ENCODE data around the gene PBRM1. TPM values are rescaled to one million over a fixed set of nuclear protein-coding genes. Genes with fewer than 3 reads are reported as not detected.
A peak's percentile ranks its signal among the peaks of the same experiment; 100 is the strongest.

PBRM1 gene
- total RNA-seq, 1 donor from 2014 or later = 91.2 TPM

DNA sequence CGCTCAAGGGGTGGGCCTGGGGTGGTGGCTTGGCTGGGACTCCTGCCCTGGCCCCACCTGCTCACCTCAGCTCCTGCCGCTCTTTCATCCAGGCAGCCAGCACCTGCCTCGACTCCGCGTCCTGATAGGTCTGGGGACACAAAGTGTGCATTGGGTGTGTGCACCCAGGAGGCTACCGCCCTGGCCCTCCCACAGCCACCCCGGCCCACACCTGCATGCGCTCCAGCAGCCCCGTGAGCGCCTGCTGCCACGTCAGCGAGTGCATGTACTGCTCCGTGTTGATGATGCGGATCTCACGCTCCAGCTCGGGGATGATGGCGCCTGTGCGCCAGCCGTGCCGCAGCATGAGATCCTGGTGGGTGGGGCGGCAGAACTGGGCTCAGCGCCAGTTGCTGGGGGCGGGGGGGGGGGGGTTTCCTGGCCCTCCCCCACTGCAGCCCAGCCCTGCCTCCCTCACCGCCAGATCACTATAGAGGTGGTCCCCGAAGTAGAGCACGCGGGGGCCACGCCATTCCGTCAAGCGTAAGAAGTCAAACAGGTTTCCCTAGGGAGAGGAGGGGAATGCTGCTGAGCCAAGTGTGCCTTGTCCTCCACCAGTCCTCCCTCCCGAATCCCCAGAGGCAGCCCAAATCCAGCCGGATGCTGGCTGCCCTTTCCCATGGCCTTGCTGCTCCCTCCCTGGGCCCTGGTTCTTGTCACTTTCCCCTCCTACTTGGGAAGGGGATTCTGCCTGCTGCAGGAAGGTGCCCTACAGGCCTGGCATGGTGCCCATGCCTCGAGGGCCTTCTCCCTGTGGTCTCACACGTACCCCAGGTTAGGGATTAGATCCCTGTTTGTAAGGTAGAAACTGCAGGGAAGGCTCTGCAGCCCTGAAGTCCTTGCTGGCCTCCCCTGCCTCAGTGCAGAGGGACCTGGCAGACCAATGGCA, 160.7 kb downstream of the PBRM1 start:
- no peak for DNase-seq (ENCODE audit: low read depth)

DNA sequence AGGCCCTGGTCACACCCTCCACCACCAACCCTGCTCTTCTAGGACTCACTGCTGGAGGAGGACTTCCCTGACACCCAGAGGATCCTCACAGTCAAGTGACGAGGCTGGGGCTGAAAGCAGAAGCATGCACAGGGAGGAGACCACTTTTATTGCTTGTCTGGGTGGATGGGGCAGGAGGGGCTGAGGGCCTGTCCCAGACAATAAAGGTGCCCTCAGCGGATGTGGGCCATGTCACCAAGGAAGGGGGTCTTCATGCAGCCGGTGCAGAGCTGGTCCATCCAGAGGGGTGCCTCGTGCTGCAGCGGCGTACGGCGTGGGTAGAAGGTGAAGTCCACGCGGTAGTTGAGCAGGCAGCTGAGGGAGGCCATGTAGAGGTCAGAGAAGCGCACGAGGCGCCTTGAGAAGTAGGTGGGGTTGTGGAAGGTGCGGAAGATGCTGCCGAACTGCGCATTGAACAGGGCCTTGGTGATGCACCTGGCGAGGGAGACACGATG, 161.4 kb downstream of the PBRM1 start:
- DNase-seq (ENCODE audit: low read depth) = no peak

DNA sequence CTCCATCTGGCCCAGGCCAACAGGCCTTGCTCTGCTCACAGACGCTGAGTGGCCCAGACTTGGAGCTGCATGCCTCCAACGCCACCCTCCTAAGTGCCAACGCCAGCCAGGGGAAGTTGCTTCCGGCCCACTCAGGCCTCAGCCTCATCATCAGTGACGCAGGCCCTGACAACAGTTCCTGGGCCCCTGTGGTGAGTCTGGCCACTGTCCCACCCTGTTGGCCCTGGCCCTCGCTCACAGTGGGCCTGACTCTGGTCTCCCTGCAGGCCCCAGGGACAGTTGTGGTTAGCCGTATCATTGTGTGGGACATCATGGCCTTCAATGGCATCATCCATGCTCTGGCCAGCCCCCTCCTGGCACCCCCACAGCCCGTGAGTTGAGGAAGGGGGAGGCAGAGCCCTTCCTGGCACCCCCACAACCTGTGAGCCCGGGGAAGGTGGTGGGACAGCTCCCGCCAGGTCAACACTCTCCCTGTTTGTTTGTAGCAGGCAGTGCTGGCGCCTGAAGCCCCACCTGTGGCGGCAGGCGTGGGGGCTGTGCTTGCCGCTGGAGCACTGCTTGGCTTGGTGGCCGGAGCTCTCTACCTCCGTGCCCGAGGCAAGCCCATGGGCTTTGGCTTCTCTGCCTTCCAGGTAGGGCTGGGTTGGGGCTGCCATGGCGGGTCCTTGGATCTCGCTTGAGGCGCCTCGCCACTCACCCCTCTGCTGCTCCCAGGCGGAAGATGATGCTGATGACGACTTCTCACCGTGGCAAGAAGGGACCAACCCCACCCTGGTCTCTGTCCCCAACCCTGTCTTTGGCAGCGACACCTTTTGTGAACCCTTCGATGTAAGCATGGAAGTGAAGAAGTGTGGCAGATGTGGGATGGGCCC, 162.1 kb downstream of the PBRM1 start:
- DNase-seq (ENCODE audit: low read depth) = no peak

DNA sequence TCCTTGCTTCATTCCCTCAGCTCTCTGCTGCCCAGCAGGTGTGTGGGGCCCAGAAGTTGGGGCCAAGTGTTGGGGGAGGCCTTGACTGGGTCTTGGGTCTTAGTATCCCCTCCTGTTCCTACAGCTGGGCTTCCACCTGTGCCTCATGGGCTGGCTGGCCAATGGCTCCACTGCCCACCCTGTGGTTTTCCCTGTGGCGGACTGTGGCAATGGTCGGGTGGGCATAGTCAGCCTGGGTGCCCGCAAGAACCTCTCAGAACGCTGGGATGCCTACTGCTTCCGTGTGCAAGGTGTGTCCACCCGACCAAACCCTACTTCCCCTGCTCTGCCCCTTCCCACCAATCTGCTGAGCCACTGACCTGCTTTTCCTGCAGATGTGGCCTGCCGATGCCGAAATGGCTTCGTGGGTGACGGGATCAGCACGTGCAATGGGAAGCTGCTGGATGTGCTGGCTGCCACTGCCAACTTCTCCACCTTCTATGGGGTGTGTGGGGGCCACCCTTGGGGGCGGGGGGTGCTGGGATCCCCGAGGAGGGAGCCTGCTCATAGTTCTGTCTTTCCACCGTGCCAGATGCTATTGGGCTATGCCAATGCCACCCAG, 163.0 kb downstream of the PBRM1 start:
- no peak for DNase-seq (ENCODE audit: low read depth)

DNA sequence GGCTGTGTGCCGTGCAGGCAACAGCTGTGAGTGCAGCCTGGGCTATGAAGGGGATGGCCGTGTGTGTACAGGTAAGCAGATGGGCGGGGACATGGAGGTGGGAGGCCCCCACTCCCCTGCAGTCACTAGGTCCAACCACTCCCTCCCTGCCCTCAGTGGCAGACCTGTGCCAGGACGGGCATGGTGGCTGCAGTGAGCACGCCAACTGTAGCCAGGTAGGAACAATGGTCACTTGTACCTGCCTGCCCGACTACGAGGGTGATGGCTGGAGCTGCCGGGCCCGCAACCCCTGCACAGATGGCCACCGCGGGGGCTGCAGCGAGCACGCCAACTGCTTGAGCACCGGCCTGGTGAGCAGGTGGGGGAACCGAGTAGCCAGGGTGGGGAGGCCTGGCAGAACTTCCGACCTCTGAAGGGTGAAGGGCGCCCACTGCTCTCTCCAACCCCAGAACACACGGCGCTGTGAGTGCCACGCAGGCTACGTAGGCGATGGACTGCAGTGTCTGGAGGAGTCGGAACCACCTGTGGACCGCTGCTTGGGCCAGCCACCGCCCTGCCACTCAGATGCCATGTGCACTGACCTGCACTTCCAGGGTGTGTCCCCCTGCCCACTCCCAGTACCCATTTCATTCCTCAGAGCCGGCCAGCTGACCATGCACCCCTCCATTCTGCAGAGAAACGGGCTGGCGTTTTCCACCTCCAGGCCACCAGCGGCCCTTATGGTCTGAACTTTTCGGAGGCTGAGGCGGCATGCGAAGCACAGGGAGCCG, 163.6 kb downstream of the PBRM1 start:
- DNase-seq (ENCODE audit: low read depth) = no peak

DNA sequence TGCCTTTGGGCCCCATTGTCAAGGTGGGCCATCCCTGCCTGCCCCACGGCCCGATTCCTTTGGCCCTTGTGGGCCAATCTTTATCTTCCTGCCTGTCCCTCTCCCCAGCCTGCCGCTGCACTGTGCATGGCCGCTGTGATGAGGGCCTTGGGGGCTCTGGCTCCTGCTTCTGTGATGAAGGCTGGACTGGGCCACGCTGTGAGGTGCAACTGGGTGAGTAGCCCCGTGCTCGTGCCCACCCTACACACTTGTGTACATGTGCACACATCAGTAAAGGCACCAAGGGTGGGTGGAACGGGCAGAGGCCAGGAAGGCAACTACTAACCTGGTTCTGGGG, 164.3 kb downstream of the PBRM1 start:
- DNase-seq (ENCODE audit: low read depth) = no peak

DNA sequence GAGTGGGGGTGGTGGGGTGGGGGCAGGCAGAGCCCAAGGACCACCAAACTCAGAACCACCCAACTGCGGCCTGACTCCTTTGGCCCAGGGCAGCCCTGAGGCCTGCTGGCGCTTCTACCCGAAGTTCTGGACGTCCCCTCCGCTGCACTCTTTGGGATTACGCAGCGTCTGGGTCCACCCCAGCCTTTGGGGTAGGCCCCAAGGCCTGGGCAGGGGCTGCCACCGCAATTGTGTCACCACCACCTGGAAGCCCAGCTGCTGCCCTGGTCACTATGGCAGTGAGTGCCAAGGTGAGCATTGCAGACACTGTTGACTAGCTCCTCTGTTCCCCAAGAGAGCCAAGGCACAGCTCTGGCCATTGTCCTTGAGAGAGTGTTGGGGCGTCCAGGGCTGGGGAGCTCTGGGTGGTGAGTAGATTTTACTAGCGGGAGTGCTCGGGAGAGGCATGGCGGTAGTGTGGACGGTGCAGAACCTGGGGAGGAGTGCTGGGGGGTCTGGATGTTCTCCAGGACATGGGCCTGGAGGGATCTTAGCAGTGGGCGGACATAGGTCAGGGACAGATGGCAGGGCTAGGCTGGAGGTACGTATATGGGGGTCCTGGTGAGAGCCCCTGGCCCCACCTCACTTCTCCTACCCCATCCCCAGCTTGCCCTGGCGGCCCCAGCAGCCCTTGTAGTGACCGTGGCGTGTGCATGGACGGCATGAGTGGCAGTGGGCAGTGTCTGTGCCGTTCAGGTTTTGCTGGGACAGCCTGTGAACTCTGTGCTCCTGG, 164.8 kb downstream of the PBRM1 start:
- no peak for DNase-seq (ENCODE audit: low read depth)

DNA sequence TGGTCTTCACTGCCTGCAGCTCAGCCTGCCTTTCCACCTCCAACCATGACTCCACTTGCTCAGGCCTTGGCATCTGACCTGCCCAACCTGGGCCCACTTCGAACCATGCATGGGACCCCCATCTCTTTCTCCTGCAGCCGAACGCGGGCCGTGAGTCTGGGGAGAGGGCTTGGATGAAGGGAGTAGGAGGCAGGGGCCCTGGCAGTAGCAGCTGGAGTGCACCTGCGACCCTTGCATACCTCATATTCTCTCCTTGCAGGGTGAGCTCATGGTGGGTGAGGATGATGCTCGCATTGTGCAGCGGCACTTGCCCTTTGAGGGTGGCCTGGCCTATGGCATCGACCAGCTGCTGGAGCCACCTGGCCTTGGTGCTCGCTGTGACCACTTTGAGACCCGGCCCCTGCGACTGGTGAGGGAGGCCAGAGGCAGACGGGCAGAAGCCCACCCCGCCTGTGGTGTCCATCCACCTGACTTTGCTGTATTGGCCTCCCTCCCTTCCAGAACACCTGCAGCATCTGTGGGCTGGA, 165.5 kb downstream of the PBRM1 start:
- no peak for DNase-seq (ENCODE audit: low read depth)

DNA sequence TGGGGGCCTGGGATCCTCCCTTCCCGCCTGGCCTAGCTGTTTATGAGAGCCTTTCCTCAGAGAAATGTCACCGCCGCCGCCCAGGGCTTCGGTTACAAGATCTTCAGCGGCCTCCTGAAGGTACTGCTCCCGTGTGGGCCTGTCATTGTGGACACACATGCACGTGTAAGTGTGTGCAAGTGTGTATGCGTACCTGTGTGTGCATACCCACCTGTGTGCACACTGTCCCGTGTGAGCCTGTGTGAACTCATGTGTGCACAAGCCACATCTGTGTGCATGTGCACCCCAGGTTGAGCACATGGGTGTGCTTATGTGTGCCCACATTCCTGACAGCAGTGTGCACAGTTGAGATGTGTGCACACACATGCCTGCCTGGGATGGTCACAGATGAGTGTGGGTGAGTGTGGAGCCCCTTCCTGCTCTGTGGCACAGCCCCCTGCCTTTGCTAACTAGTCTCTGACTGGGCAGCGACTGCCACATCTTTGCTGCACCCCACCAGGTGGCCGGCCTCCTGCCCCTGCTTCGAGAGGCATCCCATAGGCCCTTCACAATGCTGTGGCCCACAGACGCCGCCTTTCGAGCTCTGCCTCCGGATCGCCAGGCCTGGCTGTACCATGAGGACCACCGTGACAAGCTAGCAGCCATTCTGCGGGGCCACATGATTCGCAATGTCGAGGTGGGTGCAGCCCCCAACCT, 166.1 kb downstream of the PBRM1 start:
- no peak for DNase-seq (ENCODE audit: low read depth)

DNA sequence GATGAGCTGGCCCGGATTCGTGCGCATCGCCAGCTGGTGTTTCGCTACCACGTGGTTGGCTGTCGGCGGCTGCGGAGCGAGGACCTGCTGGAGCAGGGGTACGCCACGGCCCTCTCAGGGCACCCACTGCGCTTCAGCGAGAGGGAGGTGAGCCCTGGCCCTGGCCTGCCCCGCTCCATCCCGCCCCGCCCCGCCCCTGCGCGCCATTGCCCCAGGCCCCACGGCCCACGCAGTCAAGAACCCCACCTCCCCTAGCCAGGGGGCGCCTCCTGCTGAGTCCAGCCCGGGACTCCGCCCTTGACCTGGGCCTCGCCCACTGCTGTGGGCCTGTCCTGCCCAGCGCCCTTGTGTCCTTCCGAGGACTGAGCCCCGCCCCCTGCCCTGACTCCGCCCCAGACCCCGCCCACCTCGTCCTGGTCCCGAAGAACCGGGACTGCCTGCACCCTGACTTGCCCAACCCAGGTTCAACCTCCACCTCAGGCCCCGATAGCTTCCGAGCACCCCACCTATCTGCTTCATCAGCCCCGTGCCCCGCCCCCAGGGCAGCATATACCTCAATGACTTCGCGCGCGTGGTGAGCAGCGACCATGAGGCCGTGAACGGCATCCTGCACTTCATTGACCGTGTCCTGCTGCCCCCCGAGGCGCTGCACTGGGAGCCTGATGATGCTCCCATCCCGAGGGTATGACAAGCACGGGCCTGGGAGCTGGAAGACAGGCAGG, 166.8 kb downstream of the PBRM1 start:
- peak; percentile 15 for DNase-seq (ENCODE audit: low read depth)

DNA sequence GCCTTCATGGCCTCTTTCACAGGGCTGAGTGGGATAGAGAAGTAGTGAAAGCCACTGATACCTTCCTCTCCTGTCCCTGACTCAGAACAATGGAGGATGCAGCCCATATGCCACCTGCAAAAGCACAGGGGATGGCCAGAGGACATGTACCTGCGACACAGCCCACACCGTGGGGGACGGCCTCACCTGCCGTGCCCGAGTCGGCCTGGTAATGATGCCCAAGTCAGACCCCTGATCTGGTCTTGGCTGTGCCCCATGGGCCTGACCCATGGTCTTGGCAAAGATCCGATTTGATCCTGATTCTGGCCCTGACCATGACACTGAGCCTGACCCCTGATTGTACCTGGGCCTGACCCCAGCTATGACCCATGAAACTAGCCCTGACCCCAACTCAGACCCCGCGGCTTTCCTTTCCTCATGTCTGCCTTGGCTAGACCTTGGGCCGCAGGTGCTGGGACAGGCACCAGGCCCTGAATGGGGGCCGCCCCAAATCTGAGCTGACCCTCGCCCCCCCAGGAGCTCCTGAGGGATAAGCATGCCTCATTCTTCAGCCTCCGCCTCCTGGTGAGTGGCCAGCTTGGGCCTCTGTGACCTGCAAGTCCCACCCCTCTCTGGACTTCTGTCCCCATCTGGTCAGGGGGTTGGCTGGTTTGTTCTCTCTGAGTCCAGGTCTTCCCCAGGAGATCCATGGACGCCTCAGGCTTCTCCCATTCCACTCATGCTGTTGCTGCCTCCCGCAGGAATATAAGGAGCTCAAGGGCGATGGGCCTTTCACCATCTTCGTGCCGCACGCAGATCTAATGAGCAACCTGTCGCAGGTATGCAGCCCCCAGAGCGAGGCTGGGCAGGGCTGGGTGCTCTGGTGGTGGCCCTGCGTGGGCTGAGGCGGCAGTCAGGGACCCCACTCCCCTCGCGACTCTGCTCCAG, 167.7 kb downstream of the PBRM1 start:
- no peak for DNase-seq (ENCODE audit: low read depth)

DNA sequence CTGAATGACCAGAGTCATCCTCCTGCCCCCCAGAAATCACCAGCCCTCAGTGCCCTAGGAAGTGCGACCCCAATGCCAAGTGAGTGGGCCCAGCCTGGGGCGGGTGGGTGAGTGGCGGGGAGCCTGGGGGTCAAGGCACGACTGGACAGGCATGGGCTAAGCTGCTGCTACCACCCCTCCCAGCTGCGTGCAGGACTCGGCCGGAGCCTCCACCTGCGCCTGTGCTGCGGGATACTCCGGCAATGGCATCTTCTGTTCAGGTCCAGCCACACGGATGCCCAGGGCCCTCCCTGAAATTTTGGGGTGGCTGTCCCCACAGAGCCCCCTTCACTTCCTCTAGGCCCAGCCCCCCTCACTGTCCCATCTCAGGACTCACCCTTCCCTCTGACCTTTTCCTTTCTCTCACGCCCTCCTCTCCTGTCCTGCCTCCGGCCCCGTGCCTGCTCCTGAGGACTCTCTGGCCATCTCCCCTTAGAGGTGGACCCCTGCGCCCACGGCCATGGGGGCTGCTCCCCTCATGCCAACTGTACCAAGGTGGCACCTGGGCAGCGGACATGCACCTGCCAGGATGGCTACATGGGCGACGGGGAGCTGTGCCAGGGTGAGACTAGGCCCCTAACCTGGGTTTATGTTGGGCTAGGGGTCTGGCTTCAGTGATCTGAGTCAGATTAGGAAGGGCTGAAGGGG, 169.1 kb downstream of the PBRM1 start:
- no peak for DNase-seq (ENCODE audit: low read depth)

DNA sequence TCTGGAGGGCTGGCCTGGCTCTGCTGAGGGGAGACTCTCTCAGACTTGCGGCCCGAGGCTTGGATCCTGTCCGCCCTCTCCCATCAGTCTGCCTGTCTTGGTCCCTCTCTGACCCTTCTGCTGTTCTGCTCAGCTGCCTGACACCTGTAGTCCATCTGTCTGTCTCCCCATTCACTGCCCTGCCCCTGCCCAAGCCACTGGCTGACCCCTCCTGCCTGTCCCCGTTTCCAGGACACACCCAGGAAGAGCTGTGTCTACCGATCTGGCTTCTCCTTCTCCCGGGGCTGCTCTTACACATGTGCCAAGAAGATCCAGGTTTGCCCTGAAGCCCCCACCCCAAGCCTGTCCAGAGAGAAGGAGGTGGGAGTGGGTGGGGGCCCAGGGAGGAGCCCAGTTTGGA, 170.5 kb downstream of the PBRM1 start:
- no peak for DNase-seq (ENCODE audit: low read depth)

DNA sequence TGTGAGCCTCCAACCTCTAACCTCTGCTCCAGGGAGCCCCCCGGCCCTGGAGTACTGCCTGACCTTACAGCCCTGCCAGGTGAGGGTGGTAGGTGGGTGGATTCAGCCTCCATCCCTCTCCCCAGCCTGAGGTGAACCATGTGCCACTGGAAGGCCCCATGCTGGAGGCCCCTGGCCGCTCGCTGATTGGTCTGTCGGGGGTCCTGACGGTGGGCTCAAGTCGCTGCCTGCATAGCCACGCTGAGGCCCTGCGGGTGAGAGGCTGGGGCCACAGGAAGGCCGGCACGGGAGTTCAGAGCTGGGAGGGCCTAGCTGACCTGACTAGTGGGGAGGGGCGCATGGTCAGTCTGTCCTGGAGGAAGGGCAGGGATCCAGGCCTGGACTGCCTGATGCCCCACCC, 171.1 kb downstream of the PBRM1 start:
- no peak for DNase-seq (ENCODE audit: low read depth)

DNA sequence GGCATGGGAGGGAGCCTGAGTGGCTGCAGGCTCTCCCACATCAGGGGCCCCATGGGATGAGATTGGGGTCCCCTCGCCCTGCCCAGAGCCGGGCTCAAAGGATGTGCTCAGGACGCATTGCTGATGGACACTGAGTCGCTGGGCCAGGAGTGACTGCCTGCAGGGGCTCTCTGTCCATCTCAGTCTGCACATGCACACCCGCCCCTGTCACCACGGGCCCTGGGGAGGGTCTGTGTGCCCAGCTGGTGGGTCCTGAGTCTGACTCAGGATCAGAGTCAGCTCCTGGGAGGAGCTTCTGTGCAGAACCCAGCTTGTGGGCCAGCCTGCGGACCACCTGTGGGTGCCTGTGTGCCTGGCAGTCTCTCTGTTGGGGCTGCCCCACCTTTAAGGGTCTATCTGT, 172.4 kb downstream of the PBRM1 start:
- no peak for DNase-seq (ENCODE audit: low read depth)

DNA sequence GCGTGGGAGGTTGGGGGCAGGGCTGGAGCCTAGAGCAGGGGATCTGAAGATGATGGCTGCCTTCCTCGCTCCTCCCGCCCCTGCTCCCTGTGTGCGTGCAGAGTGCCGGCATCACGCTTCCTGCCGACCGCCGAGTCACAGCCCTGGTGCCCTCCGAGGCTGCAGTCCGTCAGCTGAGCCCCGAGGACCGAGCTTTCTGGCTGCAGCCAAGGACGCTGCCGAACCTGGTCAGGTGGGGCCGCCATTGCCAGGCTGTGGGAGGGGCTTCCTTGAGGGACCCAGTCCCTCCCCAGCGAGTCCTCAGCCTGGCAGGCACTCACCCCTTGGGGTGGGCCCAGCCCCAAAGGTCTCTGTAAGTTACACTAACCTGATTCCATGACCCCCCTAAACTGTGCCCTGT, 173.0 kb downstream of the PBRM1 start:
- no peak for DNase-seq (ENCODE audit: low read depth)

DNA sequence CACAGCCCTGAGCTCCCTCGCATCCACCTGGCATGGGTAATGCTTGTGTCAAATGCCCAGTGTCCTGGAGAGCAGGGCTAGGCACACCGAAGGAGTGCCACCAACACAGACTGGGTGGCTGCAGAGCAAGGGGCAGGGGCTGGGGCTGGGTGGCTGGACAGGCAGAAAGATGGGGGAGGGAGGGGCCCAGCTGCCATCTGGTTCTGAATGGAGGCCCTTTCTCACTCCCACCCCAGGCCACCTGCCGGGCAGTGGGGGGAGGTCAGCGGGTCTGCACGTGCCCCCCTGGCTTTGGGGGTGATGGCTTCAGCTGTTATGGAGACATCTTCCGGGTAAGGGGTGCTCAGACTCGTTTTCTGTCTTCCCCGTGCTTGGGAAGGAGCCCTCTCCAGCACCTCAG, 173.6 kb downstream of the PBRM1 start:
- no peak for DNase-seq (ENCODE audit: low read depth)

DNA sequence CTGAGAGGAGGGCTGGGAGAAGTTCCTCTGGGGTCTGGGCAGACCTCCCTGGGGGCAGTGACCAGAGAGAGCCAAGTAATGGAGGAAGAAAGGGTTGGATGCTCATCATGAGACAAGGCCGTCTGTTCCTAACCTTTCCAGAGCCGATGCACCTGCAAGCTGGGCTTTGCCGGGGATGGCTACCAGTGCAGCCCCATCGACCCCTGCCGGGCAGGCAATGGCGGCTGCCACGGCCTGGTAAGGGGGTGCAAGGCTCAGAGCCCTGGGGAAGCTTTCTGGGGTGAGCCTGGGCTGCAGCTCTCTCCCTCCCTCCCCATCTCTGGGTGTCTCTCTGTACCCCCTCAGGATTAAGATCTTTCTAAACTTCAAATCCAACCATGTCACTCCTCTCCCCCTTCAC, 174.2 kb downstream of the PBRM1 start:
- no peak for DNase-seq (ENCODE audit: low read depth)

All from renal cortical epithelial cell (primary cell).